ENCODE results near the gene SLFN12L. TPM values are rescaled to one million over a fixed set of nuclear protein-coding genes. Genes with fewer than 3 reads are reported as not detected.
"Not testable (repeated sequence)": the region's sequence is repeated elsewhere in the genome, so short reads cannot be mapped to it uniquely, and the experiment has no call there.

SLFN12L gene
- total RNA-seq (2014; rRNA removed; shearing (Covaris generic)): not detected in 2 replicates

DNA sequence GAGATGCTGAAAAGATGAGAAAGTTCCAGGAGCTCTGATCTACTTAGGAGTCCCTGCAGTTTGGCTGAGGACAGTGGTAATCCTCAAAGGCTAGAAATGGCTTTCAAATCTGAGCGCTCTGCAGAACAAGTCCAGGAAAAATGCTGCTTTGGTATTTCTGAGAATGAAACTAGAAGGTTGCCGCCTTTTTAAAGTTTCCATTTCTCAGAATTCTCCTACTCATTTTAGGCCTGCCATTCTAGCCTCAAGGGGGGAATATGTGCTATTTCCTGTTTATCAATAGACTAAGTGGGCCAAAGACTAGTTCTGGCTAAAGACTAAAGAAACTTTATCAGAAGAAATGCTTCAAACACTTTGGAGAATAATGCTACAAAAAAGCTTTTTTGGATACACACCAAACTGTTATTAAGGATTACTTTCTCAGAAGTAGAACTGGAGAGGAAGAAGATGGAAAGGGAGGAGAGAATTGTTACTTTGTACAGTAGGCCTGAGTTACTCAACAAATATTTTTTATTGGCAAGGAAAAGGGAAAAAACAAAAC, at the start of gene SLFN12L:
TSS of gene SLFN12L (minus strand) at position 78 of the 541 bp plus-strand sequence. CDS start 15,314 bp downstream, outside the sequence.
- Histone ChIP-seq H3K4me3 (ENCODE audit: insufficient read depth, low read depth, low read length) (no peak within 1 kb of the TSS), H3K27me3 (ENCODE audit: control insufficient read depth, insufficient read depth, low read length) (no peaks in the 10 kb centered on the region), H3K36me3 (replicated peaks; ENCODE audit: control insufficient read depth, insufficient read depth, low read length) (no peaks in the 10 kb centered on the region)
- DNase-seq: no peak

DNA sequence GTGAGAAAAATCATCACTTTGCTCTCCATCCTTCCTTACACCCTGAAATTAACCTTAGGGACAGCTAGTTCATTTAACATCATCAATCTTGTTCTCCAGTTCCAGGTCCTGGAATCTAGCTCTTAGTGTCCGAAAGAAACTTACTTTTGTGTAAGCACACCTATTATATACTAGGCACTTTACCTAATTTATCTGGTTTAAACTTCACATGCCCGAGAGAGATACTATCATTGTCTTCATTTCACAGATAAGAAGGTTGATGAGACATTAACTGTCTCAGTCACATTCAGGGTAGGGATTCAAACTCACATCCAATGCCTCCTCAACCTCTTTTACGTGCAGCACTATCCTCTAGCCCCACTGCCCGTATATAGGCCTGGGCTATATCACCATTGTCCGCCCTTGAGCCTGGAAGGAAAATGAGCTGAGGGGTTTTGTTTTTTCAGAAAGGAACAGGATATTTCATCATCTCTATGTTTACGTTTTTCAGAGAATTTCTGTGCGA, 49.1 kb upstream of the SLFN12L start:
- peak overlapping the region; percentile 85 for H3K4me3 ChIP-seq (ENCODE audit: insufficient read depth, low read depth, low read length)

DNA sequence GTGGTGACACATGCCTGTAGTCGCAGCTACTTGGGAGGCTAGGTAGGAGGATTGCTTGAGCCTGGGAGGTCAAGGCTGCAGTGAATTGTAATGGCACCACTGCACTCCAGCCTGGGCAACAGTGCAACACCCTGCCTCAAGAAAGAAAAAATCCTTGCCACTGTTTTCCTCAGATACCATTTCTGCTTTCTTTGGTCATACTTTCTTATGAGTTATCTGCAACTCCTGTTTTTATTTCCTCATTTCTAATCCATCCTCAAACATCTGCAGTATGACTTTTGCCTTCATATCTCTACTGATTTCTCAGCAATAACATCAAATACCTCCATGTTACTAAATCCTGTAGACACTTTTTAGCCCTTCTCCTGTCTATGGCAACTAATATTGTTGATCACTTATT, 46.6 kb upstream of the SLFN12L start:
- no peak overlapping the region for H3K4me3 ChIP-seq (ENCODE audit: insufficient read depth, low read depth, low read length)

More for the DNA sequence above, 49.1 kb upstream of the SLFN12L start:
- no peaks in the 10 kb centered on the region for H3K27me3 ChIP-seq (ENCODE audit: control insufficient read depth, insufficient read depth, low read length)
- no peak for DNase-seq
- no peaks in the 10 kb centered on the region for H3K36me3 ChIP-seq (replicated peaks; ENCODE audit: control insufficient read depth, insufficient read depth, low read length)

DNA sequence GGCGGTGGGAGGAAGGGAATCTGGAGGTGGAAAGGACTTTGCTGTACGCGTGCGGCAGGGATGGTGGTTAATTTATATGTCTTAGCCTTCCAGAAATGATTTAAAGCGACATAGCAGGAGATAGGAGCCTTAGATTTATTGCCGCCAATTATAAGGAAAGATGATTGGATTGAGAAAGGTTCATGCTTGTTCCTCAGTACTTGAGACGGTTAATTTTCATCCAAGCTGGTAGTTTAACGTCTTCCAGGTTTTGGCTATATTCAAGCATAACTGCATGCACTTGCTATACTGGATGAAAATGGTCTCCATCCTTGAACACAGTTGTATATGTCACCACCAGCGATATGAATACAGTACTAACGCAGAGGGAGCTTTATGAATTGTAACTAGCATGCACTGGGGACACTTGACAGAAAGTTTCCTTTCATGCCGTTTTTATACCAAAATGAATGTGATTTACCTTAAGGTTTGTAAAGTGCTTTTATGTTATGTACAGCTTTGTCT, 41.5 kb upstream of the SLFN12L start:
- no peak for DNase-seq
- Histone ChIP-seq H3K27me3 (ENCODE audit: control insufficient read depth, insufficient read depth, low read length) (no peaks in the 10 kb centered on the region), H3K36me3 (replicated peaks; ENCODE audit: control insufficient read depth, insufficient read depth, low read length) (no peaks in the 10 kb centered on the region), H3K4me3 (ENCODE audit: insufficient read depth, low read depth, low read length) (peak overlapping the region; percentile 78)

More for the DNA sequence above, 46.6 kb upstream of the SLFN12L start:
- DNase-seq: no peak
- Histone ChIP-seq H3K27me3 (ENCODE audit: control insufficient read depth, insufficient read depth, low read length) (no peaks in the 10 kb centered on the region), H3K36me3 (replicated peaks; ENCODE audit: control insufficient read depth, insufficient read depth, low read length) (no peaks in the 10 kb centered on the region)

DNA sequence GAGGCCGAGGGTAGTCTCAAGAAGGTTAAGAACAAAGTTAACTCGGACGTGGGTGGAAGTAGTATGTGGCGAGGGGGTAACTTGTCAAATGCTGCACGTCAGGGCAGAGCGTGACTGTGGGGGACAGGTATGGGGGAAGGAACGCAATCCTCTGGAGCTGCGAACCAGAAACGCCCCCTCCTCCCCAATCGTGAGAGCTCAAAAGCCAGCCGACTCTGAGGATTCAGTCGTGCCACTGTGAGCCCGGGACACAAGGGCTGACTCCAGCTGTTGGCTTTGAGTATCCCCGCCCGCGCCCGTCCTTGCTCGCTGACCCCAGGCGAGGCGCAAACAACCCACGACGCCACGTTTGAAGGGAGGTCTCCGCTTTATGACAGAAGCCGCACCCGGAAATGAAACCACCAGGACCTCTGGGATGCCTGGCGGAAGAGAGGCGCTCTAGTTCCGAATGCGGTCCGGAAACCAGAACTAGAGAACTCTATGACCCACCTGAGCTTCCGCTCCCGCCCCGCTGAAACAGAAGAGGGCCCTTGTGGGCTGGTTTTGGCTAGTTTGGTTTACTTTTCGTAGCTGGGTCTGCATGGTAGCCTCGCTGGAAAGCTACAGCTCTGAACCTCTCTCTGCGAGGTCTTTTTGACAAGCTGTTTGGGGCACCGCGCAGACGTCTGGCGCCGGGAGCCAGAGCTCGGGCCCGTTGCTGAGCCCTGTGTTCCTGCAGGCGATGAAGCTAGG, 40.9 kb upstream of the SLFN12L start, which contains the start of gene PEX12:
TSS of gene PEX12 (minus strand) at position 375 of the 732 bp plus-strand sequence. CDS start 550 bp downstream, outside the sequence.
- Histone ChIP-seq H3K27me3 (ENCODE audit: control insufficient read depth, insufficient read depth, low read length) (no peaks in the 10 kb centered on the region), H3K36me3 (replicated peaks; ENCODE audit: control insufficient read depth, insufficient read depth, low read length) (no peaks in the 10 kb centered on the region; the same call in 1 of the 2 replicates), H3K4me3 (ENCODE audit: insufficient read depth, low read depth, low read length) (peak within 1 kb of the TSS; percentile 78)
- DNase-seq: peak; percentile 84

DNA sequence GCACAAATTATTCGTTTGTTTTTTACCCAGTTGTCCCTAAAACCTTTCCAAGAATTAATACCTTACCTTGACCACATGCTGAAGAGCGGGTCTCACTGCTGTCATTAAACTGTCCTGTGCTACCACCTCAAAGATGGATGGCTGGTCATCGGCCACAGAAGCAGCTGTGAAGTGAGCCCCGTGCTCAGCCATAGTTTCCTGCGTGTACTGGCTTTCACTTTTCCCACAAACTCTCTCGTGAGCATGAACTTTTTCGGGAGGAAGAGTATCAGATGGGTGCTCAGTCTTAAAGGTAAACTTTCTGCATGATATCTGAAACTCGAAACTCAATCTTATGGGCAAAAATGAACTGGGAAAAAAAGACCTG, 40.3 kb upstream of the SLFN12L start:
- Histone ChIP-seq H3K36me3 (replicated peaks; ENCODE audit: control insufficient read depth, insufficient read depth, low read length) (no peaks in the 10 kb centered on the region; the same call in 1 of the 2 replicates), H3K4me3 (ENCODE audit: insufficient read depth, low read depth, low read length) (peak overlapping the region; percentile 78), H3K27me3 (ENCODE audit: control insufficient read depth, insufficient read depth, low read length) (no peaks in the 10 kb centered on the region)
- no peak for DNase-seq

DNA sequence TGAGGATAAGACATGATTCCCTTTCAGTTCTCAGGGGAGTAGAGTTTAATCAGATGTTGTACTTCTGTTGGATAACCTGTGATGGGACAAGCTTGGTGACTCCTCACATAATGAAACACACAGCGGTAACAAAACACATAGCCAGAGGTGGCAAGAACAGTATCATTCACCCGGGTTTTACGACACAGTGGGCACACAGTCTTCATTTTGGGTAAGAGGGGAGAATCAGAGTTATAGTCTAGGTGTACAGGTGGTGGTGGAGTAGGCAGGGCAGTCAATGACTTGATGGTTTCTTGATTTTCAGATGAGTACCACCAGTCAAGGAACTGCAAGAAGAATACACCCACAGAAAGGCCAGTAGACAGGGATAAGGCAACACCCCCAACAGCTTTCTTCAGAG, 38.3 kb upstream of the SLFN12L start:
- Histone ChIP-seq H3K27me3 (ENCODE audit: control insufficient read depth, insufficient read depth, low read length) (no peaks in the 10 kb centered on the region), H3K36me3 (replicated peaks; ENCODE audit: control insufficient read depth, insufficient read depth, low read length) (no peaks in the 10 kb centered on the region; the same call in 1 of the 2 replicates), H3K4me3 (ENCODE audit: insufficient read depth, low read depth, low read length) (no peak overlapping the region)
- no peak for DNase-seq

DNA sequence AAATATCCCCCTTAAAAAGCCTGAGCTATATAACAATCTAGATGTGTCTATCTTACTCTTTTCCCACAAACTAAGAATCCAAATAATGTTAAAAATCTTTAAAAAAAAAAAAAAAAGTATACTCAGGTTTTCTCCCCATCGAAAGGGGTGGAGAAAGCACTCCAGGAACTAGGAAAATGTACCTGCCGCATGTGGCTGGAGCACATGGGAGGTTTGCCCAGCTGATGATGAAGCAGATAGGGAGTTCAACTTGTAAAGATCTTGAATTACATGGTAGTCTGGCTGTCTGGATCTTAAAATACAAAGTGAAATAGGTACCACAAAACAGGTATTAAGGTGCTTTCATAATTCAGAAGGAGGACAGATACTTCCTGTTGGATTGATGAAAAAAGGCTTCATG, 31.9 kb upstream of the SLFN12L start:
- H3K4me3 ChIP-seq (ENCODE audit: insufficient read depth, low read depth, low read length): no peak overlapping the region
- no peaks in the 10 kb centered on the region; the same call in 1 of the 2 replicates for H3K36me3 ChIP-seq (replicated peaks; ENCODE audit: control insufficient read depth, insufficient read depth, low read length)
- no peak for DNase-seq
- H3K27me3 ChIP-seq (ENCODE audit: control insufficient read depth, insufficient read depth, low read length): no peaks in the 10 kb centered on the region; the same call in 1 of the 2 replicates

DNA sequence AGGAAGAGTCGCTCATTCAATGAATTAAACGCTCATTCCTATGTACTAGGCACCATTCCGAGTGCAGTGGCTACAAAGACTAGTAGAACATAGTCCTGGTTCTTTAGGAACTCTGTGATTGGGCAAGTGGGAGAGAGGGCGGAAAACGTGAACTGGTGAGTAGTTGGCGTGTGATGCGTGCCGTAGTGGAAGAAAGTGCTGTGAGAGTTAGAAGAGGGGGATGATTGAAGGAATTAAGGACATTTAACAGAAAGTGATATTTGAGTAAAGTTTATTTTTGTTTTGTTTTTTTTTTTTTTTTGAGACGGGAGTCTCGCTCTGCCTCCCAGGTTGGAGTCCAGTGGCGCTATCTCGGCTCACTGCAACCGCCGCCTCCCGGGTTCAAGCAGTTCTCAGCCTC, 31.1 kb upstream of the SLFN12L start:
- peak; percentile 26 for DNase-seq
- no peaks in the 10 kb centered on the region; the same call in 1 of the 2 replicates for H3K27me3 ChIP-seq (ENCODE audit: control insufficient read depth, insufficient read depth, low read length)
- H3K36me3 ChIP-seq (replicated peaks; ENCODE audit: control insufficient read depth, insufficient read depth, low read length): no peaks in the 10 kb centered on the region; the same call in 1 of the 2 replicates
- H3K4me3 ChIP-seq (ENCODE audit: insufficient read depth, low read depth, low read length): peak overlapping the region; percentile 94

DNA sequence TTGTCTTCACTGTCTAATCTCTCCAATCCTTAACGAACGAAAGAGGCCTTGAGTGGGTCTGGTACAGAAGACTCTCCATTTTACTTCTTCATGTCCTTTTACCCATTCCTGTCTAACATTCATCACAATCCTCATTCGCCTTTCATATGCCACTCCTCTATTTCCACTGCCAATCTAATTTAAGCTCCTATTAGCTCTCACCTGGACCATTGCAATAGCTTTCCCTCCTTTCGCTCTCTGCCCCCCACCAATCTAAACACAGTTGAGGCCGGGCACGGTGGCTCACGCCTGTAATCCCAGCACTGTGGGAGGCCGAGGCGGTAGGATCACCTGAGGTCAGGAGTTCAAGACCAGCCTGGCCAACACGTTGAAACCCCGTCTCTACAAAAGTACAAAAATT, 29.5 kb upstream of the SLFN12L start:
- Histone ChIP-seq H3K4me3 (ENCODE audit: insufficient read depth, low read depth, low read length) (peak overlapping the region; percentile 94; the same call in 1 of the 2 replicates), H3K36me3 (replicated peaks; ENCODE audit: control insufficient read depth, insufficient read depth, low read length) (no peaks in the 10 kb centered on the region), H3K27me3 (ENCODE audit: control insufficient read depth, insufficient read depth, low read length) (no peaks in the 10 kb centered on the region; the same call in 1 of the 2 replicates)
- no peak for DNase-seq

DNA sequence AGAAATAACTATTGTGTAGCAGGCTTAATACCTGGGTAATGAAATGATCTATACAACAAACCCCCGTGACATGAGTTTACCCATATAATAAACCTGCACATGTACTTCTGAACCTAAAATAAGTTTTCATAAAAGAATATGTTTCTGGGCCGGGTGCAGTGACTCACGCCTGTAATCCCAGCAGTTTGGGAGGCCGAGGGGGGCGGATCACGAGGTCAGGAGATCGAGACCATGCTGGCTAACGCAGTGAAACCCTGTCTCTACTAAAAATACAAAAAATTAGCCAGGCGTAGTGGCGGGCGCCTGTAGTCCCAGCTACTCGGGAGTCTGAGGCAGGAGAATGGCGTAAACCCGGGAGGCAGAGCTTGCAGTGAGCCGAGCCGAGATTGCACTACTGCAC, 25.7 kb upstream of the SLFN12L start:
- H3K36me3 ChIP-seq (replicated peaks; ENCODE audit: control insufficient read depth, insufficient read depth, low read length); H3K27me3 ChIP-seq (ENCODE audit: control insufficient read depth, insufficient read depth, low read length); DNase-seq; H3K4me3 ChIP-seq (ENCODE audit: insufficient read depth, low read depth, low read length): not testable (repeated sequence)

DNA sequence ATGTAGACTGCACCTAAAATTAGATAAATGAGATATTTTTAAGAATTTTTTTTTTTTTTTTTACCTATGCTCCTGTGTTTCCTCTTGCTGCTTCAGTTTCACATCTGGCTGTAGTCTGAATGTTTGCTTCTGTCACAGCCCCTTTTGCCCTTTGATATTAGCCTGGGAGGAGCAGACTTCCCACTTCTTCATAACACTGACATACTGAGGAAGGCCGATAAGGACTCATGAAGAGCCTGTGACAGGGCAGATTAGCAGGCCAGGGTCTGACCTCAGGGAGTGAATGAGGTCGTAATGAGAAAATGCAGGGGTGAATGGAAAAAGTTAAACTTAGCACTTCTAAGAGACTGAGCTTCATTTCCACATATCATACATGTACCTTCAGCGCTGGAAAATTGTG, 23.2 kb upstream of the SLFN12L start, which contains the start of gene SLFN14:
TSS of gene SLFN14 (minus strand) at position 117 of the 400 bp plus-strand sequence. CDS start 2,757 bp downstream, outside the sequence.
- Histone ChIP-seq H3K4me3 (ENCODE audit: insufficient read depth, low read depth, low read length) (no peak within 1 kb of the TSS), H3K36me3 (replicated peaks; ENCODE audit: control insufficient read depth, insufficient read depth, low read length) (no peaks in the 10 kb centered on the region), H3K27me3 (ENCODE audit: control insufficient read depth, insufficient read depth, low read length) (no peaks in the 10 kb centered on the region; the same call in 1 of the 2 replicates)
- DNase-seq: no peak

DNA sequence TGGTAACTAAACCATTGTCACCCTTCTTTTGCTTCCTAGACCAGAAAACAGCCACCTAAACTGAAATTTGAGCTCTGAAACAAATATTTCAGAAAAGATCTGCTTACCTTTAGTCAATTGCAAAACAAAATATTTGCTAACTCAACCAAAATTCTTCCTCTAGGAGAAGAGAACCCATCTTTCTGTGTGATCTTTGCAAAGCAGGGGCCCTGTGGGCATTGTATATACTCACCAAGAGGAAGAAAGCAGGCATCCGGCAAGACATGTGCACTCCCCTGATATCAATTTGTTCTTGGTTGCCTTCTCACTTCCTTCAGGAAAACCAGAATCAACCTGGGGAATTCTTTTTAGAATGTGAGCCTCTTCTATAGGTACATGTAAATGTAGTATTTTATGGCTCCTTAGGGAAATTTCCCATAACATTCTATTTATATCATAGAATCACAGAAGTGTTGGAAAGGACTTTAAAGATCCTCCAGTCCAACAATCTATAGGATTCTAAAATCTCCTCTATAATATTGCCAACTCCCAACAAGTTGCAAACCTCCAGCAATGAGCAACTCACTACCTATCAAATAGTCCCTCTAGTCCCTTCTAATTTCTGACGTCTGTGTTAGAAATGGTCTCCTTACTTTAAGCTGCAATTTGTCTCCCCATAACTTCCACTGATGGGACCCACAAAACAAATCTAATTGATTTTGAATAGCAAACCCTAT, 22.2 kb upstream of the SLFN12L start:
- DNase-seq: no peak

DNA sequence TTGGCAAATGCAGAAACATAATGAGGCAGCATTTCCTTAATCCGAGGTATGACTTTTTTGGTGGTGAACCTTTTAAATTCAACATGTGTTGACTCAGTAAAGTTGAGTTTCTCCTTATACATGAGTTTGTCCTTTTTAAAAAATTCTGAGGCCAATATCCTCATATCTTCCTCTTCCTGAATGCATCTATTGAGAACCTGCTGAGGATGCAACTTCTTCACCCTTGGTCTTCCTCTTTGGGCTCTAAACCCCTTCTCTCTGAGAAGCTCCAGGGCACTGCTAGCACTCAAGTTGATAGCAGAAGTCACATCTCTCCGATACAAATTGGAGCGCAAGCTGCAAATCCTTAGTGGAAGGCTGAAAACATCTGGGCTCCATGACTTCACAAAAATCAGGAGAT, 19.9 kb upstream of the SLFN12L start:
- Histone ChIP-seq H3K27me3 (ENCODE audit: control insufficient read depth, insufficient read depth, low read length) (no peaks in the 10 kb centered on the region), H3K4me3 (ENCODE audit: insufficient read depth, low read depth, low read length) (no peak overlapping the region), H3K36me3 (replicated peaks; ENCODE audit: control insufficient read depth, insufficient read depth, low read length) (no peaks in the 10 kb centered on the region)
- no peak for DNase-seq

More for the DNA sequence above, 22.2 kb upstream of the SLFN12L start:
- Histone ChIP-seq H3K27me3 (ENCODE audit: control insufficient read depth, insufficient read depth, low read length) (no peaks in the 10 kb centered on the region; the same call in 1 of the 2 replicates), H3K4me3 (ENCODE audit: insufficient read depth, low read depth, low read length) (no peak overlapping the region), H3K36me3 (replicated peaks; ENCODE audit: control insufficient read depth, insufficient read depth, low read length) (no peaks in the 10 kb centered on the region)

All from H7 (cell line).